SJCRH30 (cell line): ENCODE measurements around the gene ZBTB17. TPM values are rescaled to one million over a fixed set of nuclear protein-coding genes. Genes with fewer than 3 reads are reported as not detected.
"Not testable (repeated sequence)": the region's sequence is repeated elsewhere in the genome, so short reads cannot be mapped to it uniquely, and the experiment has no call there.

ENCODE experiments used
- DNase-seq, 2 experiments: peaks; one replicate each; pipeline ENCODE4 v3.0.0-alpha.2; 2015 to 2020
- H3K27ac ChIP-seq: fragments of 250-450 bp; sonication (Bioruptor Pico); 2 replicates; pipeline ENCODE4 v1.5.1; 2020; ENCODE audit warnings: mild to moderate bottlenecking, moderate library complexity
- H3K27me3 ChIP-seq: fragments of 250-450 bp; sonication (Bioruptor Pico); 2 replicates; pipeline ENCODE4 v1.5.1; 2020; ENCODE audit warnings: mild to moderate bottlenecking, moderate library complexity
- H3K36me3 ChIP-seq: fragments of 250-450 bp; sonication (Bioruptor Pico); 2 replicates; pipeline ENCODE4 v1.5.1; 2020; ENCODE audit warnings: mild to moderate bottlenecking, moderate library complexity
- H3K4me1 ChIP-seq: fragments of 250-450 bp; sonication (Bioruptor Pico); 2 replicates; pipeline ENCODE4 v1.5.1; 2020; ENCODE audit warnings: mild to moderate bottlenecking, moderate library complexity
- H3K4me3 ChIP-seq: fragments of 250-450 bp; sonication (Bioruptor Pico); 2 replicates; pipeline ENCODE4 v1.5.1; 2020; ENCODE audit warnings: mild to moderate bottlenecking, moderate library complexity
- H3K9me3 ChIP-seq: fragments of 250-450 bp; sonication (Bioruptor Pico); replicated peaks from 2 replicates; pipeline ENCODE4 v1.5.1; 2020; ENCODE audit warnings: mild to moderate bottlenecking, moderate library complexity
- total RNA-seq: library from RNA; depleted of rRNA; stranded (reverse); fragments of >200 nt; shearing (Covaris generic); gene quantifications from 2 replicates; pipeline ENCODE4 v1.2.3, GENCODE V29; 2014

ZBTB17 gene
- total RNA-seq, 1 experiment from 2014 or later = 34.9 TPM

- H3K9me3 ChIP-seq = no peaks in the 10 kb centered on the region
- no peaks in the 10 kb centered on the region for H3K27me3 ChIP-seq
- H3K27ac ChIP-seq = no peak overlapping the region
- no peak for DNase-seq
- no peak overlapping the region for H3K4me3 ChIP-seq
- no peaks in the 10 kb centered on the region for H3K4me1 ChIP-seq
- H3K36me3 ChIP-seq = peaks cover 96% of the 10 kb centered on the region
Measured at GRCh38 chr1:15936025-15936424, 39.9 kb downstream of the ZBTB17 start.

GRCh38 chr1:15935056-15935950 is 40.6 kb downstream of the ZBTB17 start:
- Histone ChIP-seq H3K27ac (no peak overlapping the region), H3K4me3 (no peak overlapping the region), H3K4me1 (no peaks in the 10 kb centered on the region), H3K36me3 (peaks cover 96% of the 10 kb centered on the region), H3K27me3 (no peaks in the 10 kb centered on the region), H3K9me3 (no peaks in the 10 kb centered on the region)
- no peak for DNase-seq

GRCh38 chr1:15934211-15935055 is 41.5 kb downstream of the ZBTB17 start:
- no peak overlapping the region for H3K27ac ChIP-seq
- H3K4me3 ChIP-seq = no peak overlapping the region
- no peak for DNase-seq
- peaks cover 96% of the 10 kb centered on the region for H3K36me3 ChIP-seq
- no peaks in the 10 kb centered on the region for H3K27me3 ChIP-seq
- H3K4me1 ChIP-seq = no peaks in the 10 kb centered on the region
- no peaks in the 10 kb centered on the region for H3K9me3 ChIP-seq

GRCh38 chr1:15933684-15934083 is 42.2 kb downstream of the ZBTB17 start:
- peaks cover 96% of the 10 kb centered on the region for H3K36me3 ChIP-seq
- H3K9me3 ChIP-seq = no peaks in the 10 kb centered on the region
- H3K4me1 ChIP-seq = no peaks in the 10 kb centered on the region
- H3K27ac ChIP-seq = no peak overlapping the region
- no peak for DNase-seq
- H3K4me3 ChIP-seq = no peak overlapping the region
- no peaks in the 10 kb centered on the region for H3K27me3 ChIP-seq

GRCh38 chr1:15932612-15933011 is 43.3 kb downstream of the ZBTB17 start:
- Histone ChIP-seq H3K27ac (no peak overlapping the region), H3K36me3 (peaks cover 96% of the 10 kb centered on the region), H3K9me3 (no peaks in the 10 kb centered on the region), H3K4me3 (no peak overlapping the region), H3K4me1 (no peaks in the 10 kb centered on the region), H3K27me3 (no peaks in the 10 kb centered on the region)
- no peak for DNase-seq

- H3K4me3 ChIP-seq = no peak overlapping the region
- H3K36me3 ChIP-seq = peaks cover 96% of the 10 kb centered on the region
- DNase-seq = no peak
- no peak overlapping the region for H3K27ac ChIP-seq
- H3K27me3 ChIP-seq = no peaks in the 10 kb centered on the region
- no peaks in the 10 kb centered on the region for H3K4me1 ChIP-seq
- H3K9me3 ChIP-seq = no peaks in the 10 kb centered on the region
Measured at GRCh38 chr1:15931884-15932283, 44.0 kb downstream of the ZBTB17 start.

- H3K27me3 ChIP-seq = no peaks in the 10 kb centered on the region
- H3K27ac ChIP-seq = no peak overlapping the region
- no peaks in the 10 kb centered on the region for H3K9me3 ChIP-seq
- no peaks in the 10 kb centered on the region for H3K4me1 ChIP-seq
- H3K36me3 ChIP-seq = peaks cover 93% of the 10 kb centered on the region
- no peak for DNase-seq
- no peak overlapping the region for H3K4me3 ChIP-seq
Measured at GRCh38 chr1:15931401-15931800, 44.5 kb downstream of the ZBTB17 start.

- Histone ChIP-seq H3K36me3 (peaks cover 91% of the 10 kb centered on the region), H3K4me1 (no peaks in the 10 kb centered on the region), H3K9me3 (no peaks in the 10 kb centered on the region), H3K27me3 (no peaks in the 10 kb centered on the region), H3K4me3 (no peak overlapping the region), H3K27ac (no peak overlapping the region)
- DNase-seq = no peak
Measured at GRCh38 chr1:15928971-15929965, 46.6 kb downstream of the ZBTB17 start.

GRCh38 chr1:15926448-15926847 is 49.5 kb downstream of the ZBTB17 start:
- not testable (repeated sequence) for H3K27ac ChIP-seq, DNase-seq, H3K27me3 ChIP-seq, H3K9me3 ChIP-seq, H3K4me3 ChIP-seq, H3K4me1 ChIP-seq
- H3K36me3 ChIP-seq = peaks cover 90% of the 10 kb centered on the region

GRCh38 chr1:15923241-15923640 is 52.7 kb downstream of the ZBTB17 start:
- no peak for DNase-seq
- peaks cover 87% of the 10 kb centered on the region for H3K36me3 ChIP-seq
- H3K27ac ChIP-seq = no peak overlapping the region

GRCh38 chr1:15918962-15919715 is 56.8 kb downstream of the ZBTB17 start:
- H3K4me1 ChIP-seq = no peaks in the 10 kb centered on the region
- H3K27me3 ChIP-seq = no peaks in the 10 kb centered on the region
- H3K27ac ChIP-seq = no peak overlapping the region
- H3K36me3 ChIP-seq = peaks cover 90% of the 10 kb centered on the region
- H3K4me3 ChIP-seq = no peak overlapping the region
- DNase-seq = no peak
- H3K9me3 ChIP-seq = no peaks in the 10 kb centered on the region

More at GRCh38 chr1:15923241-15923640, 52.7 kb downstream of the ZBTB17 start:
- H3K27me3 ChIP-seq = no peaks in the 10 kb centered on the region
- no peaks in the 10 kb centered on the region for H3K4me1 ChIP-seq
- H3K9me3 ChIP-seq = no peaks in the 10 kb centered on the region
- H3K4me3 ChIP-seq = no peak overlapping the region

GRCh38 chr1:15916916-15917315 is 59.0 kb downstream of the ZBTB17 start:
- H3K36me3 ChIP-seq = peaks cover 88% of the 10 kb centered on the region
- no peak overlapping the region for H3K27ac ChIP-seq

GRCh38 chr1:15916417-15916816 is 59.5 kb downstream of the ZBTB17 start:
- H3K4me1 ChIP-seq = no peaks in the 10 kb centered on the region
- no peak overlapping the region for H3K27ac ChIP-seq
- no peaks in the 10 kb centered on the region for H3K9me3 ChIP-seq
- DNase-seq = no peak
- no peaks in the 10 kb centered on the region for H3K27me3 ChIP-seq
- no peak overlapping the region for H3K4me3 ChIP-seq
- H3K36me3 ChIP-seq = peaks cover 88% of the 10 kb centered on the region

More at GRCh38 chr1:15916916-15917315, 59.0 kb downstream of the ZBTB17 start:
- DNase-seq = no peak
- Histone ChIP-seq H3K27me3 (no peaks in the 10 kb centered on the region), H3K9me3 (no peaks in the 10 kb centered on the region), H3K4me3 (no peak overlapping the region), H3K4me1 (no peaks in the 10 kb centered on the region)

GRCh38 chr1:15915991-15916390 is 59.9 kb downstream of the ZBTB17 start:
- no peak overlapping the region for H3K4me3 ChIP-seq
- H3K9me3 ChIP-seq = no peaks in the 10 kb centered on the region
- H3K36me3 ChIP-seq = peaks cover 88% of the 10 kb centered on the region
- no peaks in the 10 kb centered on the region for H3K4me1 ChIP-seq
- no peak overlapping the region for H3K27ac ChIP-seq
- no peak for DNase-seq
- H3K27me3 ChIP-seq = no peaks in the 10 kb centered on the region
